Heart left ventricle (tissue), 16 donors: Measurements from ENCODE around the gene KIR3DL3. TPM values are rescaled to one million over a fixed set of nuclear protein-coding genes. Genes with fewer than 3 reads are reported as not detected.
"Not testable (repeated sequence)": the region's sequence is repeated elsewhere in the genome, so short reads cannot be mapped to it uniquely, and the experiment has no call there.

Experiments used
- ATAC-seq, 4 donors: fragments of 200-7000 bp; cut with Tn5 transposase; one replicate each; pipeline ENCODE4 v1.9.1; 2020 to 2022; ENCODE audit warnings: moderate library complexity in 4 of 4, mild to moderate bottlenecking in 3 of 4, moderate number of reproducible peaks in 1 of 4
- DNase-seq, 5 donors: peaks; one replicate each; pipeline ENCODE4 v3.0.0-alpha.2; 2020
- H3K27ac ChIP-seq, 12 donors: fragments of 200-600 bp; sonication (generic) in 4 of 12; one replicate each; pipeline versions ENCODE4 v1.5.0 to v1.8.0; 2016 to 2022; ENCODE audit warnings: mild to moderate bottlenecking in 2 of 12
- H3K27me3 ChIP-seq, 9 donors: fragments of 200-600 bp; sonication (generic) in 2 of 9; one replicate each; pipeline versions ENCODE4 v1.5.1 to v1.8.0; 2016 to 2022; ENCODE audit warnings: mild to moderate bottlenecking in 3 of 9
- H3K36me3 ChIP-seq, 9 donors: fragments of 200-600 bp; sonication (generic) in 2 of 9; one replicate each; pipeline versions ENCODE4 v1.5.0 to v1.8.0; 2018 to 2022; ENCODE audit warnings: mild to moderate bottlenecking in 2 of 9
- H3K4me1 ChIP-seq, 12 donors: fragments of 200-600 bp; sonication (generic) in 4 of 12; one replicate each; pipeline versions ENCODE4 v1.5.0 to v1.8.0; 2016 to 2022; ENCODE audit warnings: mild to moderate bottlenecking in 3 of 12
- H3K4me3 ChIP-seq, 12 donors: fragments of 200-600 bp; sonication (generic) in 4 of 12; one replicate each; pipeline versions ENCODE4 v1.5.0 to v1.8.0; 2017 to 2022; ENCODE audit warnings: mild to moderate bottlenecking in 9 of 12, moderate library complexity in 4 of 12
- H3K9me3 ChIP-seq, 12 donors: fragments of 200-600 bp; sonication (generic) in 4 of 12; one replicate each; pipeline versions ENCODE4 v1.5.0 to v1.8.0; 2016 to 2022; ENCODE audit warnings: mild to moderate bottlenecking in 1 of 12
- CTCF ChIP-seq, 12 donors: fragments of 200-600 bp; sonication (generic) in 4 of 12; IDR thresholded peaks; one replicate each; pipeline versions ENCODE4 v1.5.0 to v1.8.0; 2018 to 2022; ENCODE audit warnings: antibody characterized with exemption in 12 of 12, mild to moderate bottlenecking in 5 of 12
- POLR2A ChIP-seq, 2 donors: fragments of 450-650 bp; IDR thresholded peaks; one replicate each; pipeline ENCODE4 v1.6.1; 2017; ENCODE audit warnings: antibody characterized with exemption in 2 of 2, mild to moderate bottlenecking in 2 of 2, moderate library complexity in 2 of 2
- WGBS, 4 donors: extraction: QIAGEN DNeasy Blood & Tissue Kit in 2 of 4; methylation state at CpG; one replicate each; pipeline versions ENCODE4 v1.1.5 to v1.1.7; 2013 to 2018; 5-methylcytosine and 5-hydroxymethylcytosine counted together
- intact Hi-C, 10 donors: fragments of 100-400 bp; cut with DNase I; formaldehyde crosslinking; loops; one replicate each; pipeline versions ENCODE4 v1.11.1 to v1.14.2; 2022
- polyA plus RNA-seq, 2 donors: library from polyadenylated mRNA; stranded (reverse); fragments of 200-250 nt; gene quantifications; one replicate each; pipeline ENCODE4 v1.2.3, GENCODE V29; 2013
- total RNA-seq, 9 donors: library from RNA; depleted of rRNA in 2 of 9; stranded (reverse); fragments of >200 nt in 2 of 9; fragmentation: NEBNext Ultra II Directional in 3 of 9; extraction: Animal tissue kit (Norgen Biotek cat#: 25700) in 3 of 9; gene quantifications; one replicate each; pipeline versions ENCODE4 v1.1.0 to v1.2.4, GENCODE V29; 2016 to 2023
- donor health status: ischemic (EF 13 %, LVEDD 7.1; RV severe dilation, severe dysfunction).
- donor health status: healthy with polysubstance abuse.
- donor health status: DM: no; HTN: yes; CAD: no.
- donor health status: DM: no; HTN: no; CAD: no.
- donor health status: ischemic (EF 25% LVEDD 6.9; RV normal size, moderate dysfunction).
- donor health status: ischemic (EF 25% LVEDD 5.7; RV mildly dilated, moderate dysfunction).
- donor health status: healthy.
- donor health status: DM: yes; HTN: yes; CAD: no.
- donor health status: ischemic (EF 35%, LVEDD 5.7; RV mildly dilated, moderate dysfunction).
- donor health status: nonischemic (EF 11% LVEDD 7.7; RV severe dilation, severe dysfunction).
- donor health status: DM: yes; HTN: yes; CAD: no.
- donor health status: PGD.
- donor health status: ischemic (EF 29% LVEDD 5.4; RV normal size, mild dysfunction).
- donor health status: nonischemic (EF 23%, LVEDD 6.1; RV moderate dilation, normal function).

KIR3DL3 gene
- total and polyA plus RNA-seq, 11 donors: not detected

DNA sequence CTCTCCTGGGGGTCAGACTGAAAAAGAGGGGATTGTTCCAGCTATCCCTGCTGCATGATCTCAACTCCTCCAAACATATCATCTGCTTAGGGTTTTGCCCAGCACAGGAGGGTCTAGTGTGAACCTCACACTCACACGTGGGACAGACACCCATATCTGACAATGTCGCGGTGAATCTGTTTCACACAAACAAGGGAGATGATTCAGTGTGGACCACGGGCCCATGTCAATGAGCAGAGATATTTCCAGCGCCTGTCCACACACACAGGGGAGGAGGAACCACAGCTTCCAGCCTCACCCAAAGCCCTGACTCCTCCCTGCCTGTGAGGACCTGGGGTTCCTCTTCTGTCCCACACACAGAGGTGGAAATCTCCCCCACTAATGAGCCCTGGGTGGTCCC, 29.6 kb upstream of the KIR3DL3 start:
- no peak overlapping the region for H3K27ac ChIP-seq
- no peak for ATAC-seq
- H3K27me3 ChIP-seq: peaks cover 0 to 17% (median 0%) of the 10 kb centered on the region in 9 donors
- intact Hi-C loops: no loop called here
- H3K4me1 ChIP-seq: peaks cover 0 to 8% (median 0%) of the 10 kb centered on the region in 12 donors
- no peaks in the 10 kb centered on the region for H3K36me3 ChIP-seq
- TF ChIP-seq CTCF (IDR thresholded peaks at IDR 0.05): no peak
- TF ChIP-seq POLR2A (IDR thresholded peaks at IDR 0.05): no peak
- H3K4me3 ChIP-seq: no peak overlapping the region
- 75 to 83% (median 79%) methylated on average over 5 of the region's 5 CpGs for WGBS, 4 donors
- DNase-seq: no peak
- H3K9me3 ChIP-seq: peaks cover 0 to 3% (median 0%) of the 10 kb centered on the region in 12 donors

GRCh38 chr19:54696117-54696548, 28.1 kb upstream of the KIR3DL3 start:
- 45 to 72% (median 60%) methylated on average over 7 to 8 of the region's 8 CpGs for WGBS, 4 donors
- TF ChIP-seq POLR2A (IDR thresholded peaks at IDR 0.05): no peak
- TF ChIP-seq CTCF (IDR thresholded peaks at IDR 0.05): no peak

GRCh38 chr19:54696766-54697165, 27.5 kb upstream of the KIR3DL3 start:
- DNase-seq (no peak), ATAC-seq (no peak)
- no peaks in the 10 kb centered on the region for H3K36me3 ChIP-seq
- H3K9me3 ChIP-seq: peaks cover 0 to 3% (median 0%) of the 10 kb centered on the region in 12 donors
- H3K4me1 ChIP-seq: peaks cover 0 to 4% (median 0%) of the 10 kb centered on the region in 12 donors
- intact Hi-C loops: no loop called here
- 10 to 24% (median 16%) methylated on average over 2 of the region's 2 CpGs for WGBS, 4 donors
- no peak for TF ChIP-seq CTCF (IDR thresholded peaks at IDR 0.05)
- no peak for TF ChIP-seq POLR2A (IDR thresholded peaks at IDR 0.05)
- H3K27me3 ChIP-seq: peaks cover 0 to 19% (median 0%) of the 10 kb centered on the region in 9 donors
- no peak overlapping the region for H3K27ac ChIP-seq
- no peak overlapping the region for H3K4me3 ChIP-seq

More at GRCh38 chr19:54696117-54696548, 28.1 kb upstream of the KIR3DL3 start:
- H3K27me3 ChIP-seq: peaks cover 0 to 18% (median 0%) of the 10 kb centered on the region in 9 donors
- intact Hi-C loops: no loop called here
- DNase-seq: no peak
- H3K4me1 ChIP-seq: peaks cover 0 to 8% (median 0%) of the 10 kb centered on the region in 12 donors
- no peak overlapping the region for H3K4me3 ChIP-seq
- H3K27ac ChIP-seq: no peak overlapping the region
- peaks cover 0 to 3% (median 0%) of the 10 kb centered on the region in 12 donors for H3K9me3 ChIP-seq
- no peaks in the 10 kb centered on the region for H3K36me3 ChIP-seq
- no peak for ATAC-seq

DNA sequence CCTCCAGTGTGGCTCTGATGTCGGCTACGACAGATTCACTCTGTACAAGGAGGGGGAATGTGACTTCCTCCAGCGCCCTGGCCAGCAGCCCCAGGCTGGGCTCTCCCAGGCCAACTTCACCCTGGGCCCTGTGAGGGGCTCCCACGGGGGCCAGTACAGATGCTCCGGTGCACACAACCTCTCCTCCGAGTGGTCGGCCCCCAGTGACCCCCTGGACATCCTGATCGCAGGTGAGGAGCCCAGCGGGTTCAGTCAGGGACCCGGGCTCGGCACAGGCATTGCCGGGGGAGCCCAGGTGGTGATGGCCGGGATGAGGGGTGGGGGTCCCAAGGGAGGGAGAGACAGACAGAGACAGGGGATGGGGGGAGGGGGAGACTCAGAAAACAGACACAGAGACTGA, 26.5 kb upstream of the KIR3DL3 start:
- H3K27ac ChIP-seq, H3K4me3 ChIP-seq, H3K9me3 ChIP-seq, H3K36me3 ChIP-seq, ATAC-seq, intact Hi-C loops, H3K4me1 ChIP-seq: not testable (repeated sequence)
- DNase-seq: peak in 1 of 5 donors; percentile 60
- H3K27me3 ChIP-seq: peaks cover 0 to 12% (median 0%) of the 10 kb centered on the region in 9 donors
- 76 to 83% (median 79%) methylated on average over 9 to 13 of the region's 13 CpGs for WGBS, 4 donors

DNA sequence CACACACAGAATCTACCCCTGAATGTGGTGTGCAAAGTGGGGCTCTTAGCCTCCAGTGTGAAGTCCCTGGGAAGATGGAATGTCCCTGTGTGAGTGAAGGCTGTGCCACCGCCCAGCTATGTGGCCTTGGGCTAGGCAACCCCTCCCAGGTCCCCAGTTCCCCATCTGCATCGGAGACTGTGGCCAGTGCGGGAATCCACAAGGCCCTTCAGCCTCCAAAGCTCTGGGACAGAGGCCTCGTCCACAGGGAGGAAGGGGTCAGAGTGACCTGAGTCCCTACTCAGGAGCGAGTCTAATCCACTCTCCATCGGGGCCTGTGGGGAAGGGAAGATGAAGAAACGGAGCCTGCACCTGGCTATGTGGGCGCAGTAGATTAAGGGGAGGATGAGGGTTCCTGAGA, 19.3 kb upstream of the KIR3DL3 start:
- H3K4me1 ChIP-seq: no peaks in the 10 kb centered on the region
- peaks cover 0 to 50% (median 0%) of the 10 kb centered on the region in 9 donors for H3K27me3 ChIP-seq
- H3K9me3 ChIP-seq: peaks cover 0 to 6% (median 0%) of the 10 kb centered on the region in 12 donors
- DNase-seq (no peak), ATAC-seq (no peak)
- WGBS, 4 donors: 72 to 78% (median 74%) methylated on average over 8 of the region's 8 CpGs
- no peak overlapping the region for H3K27ac ChIP-seq
- TF ChIP-seq CTCF (IDR thresholded peaks at IDR 0.05) (no peak), POLR2A (IDR thresholded peaks at IDR 0.05) (no peak)
- intact Hi-C loops: no loop called here
- H3K36me3 ChIP-seq: no peaks in the 10 kb centered on the region
- no peak overlapping the region for H3K4me3 ChIP-seq
